ENCODE results near the gene LGR6. TPM values are rescaled to one million over a fixed set of nuclear protein-coding genes. Genes with fewer than 3 reads are reported as not detected.

Gene LGR6
- total and polyA plus RNA-seq, 3 donors from 2014 or later: 8.1 to 18.4 (median 8.3) TPM

GRCh38 chr1:202281316-202282024 lies 87.9 kb downstream of the LGR6 start:
- Histone ChIP-seq H3K36me3 (ENCODE audit: low read depth, missing control alignments) (no peaks in the 10 kb centered on the region), H3K27me3 (no peaks in the 10 kb centered on the region), H3K4me1 (peaks cover 5% of the 10 kb centered on the region), H3K9me3 (no peaks in the 10 kb centered on the region), H3K27ac (no peak overlapping the region), H3K4me3 (no peak overlapping the region)
- 72 to 80% methylated on average over 2 to 5 of the region's 5 CpGs for whole genome bisulfite sequencing, 2 donors
- no peak for TF ChIP-seq POLR2A (IDR thresholded peaks at IDR 0.05)
- TF ChIP-seq, protein P1, sequence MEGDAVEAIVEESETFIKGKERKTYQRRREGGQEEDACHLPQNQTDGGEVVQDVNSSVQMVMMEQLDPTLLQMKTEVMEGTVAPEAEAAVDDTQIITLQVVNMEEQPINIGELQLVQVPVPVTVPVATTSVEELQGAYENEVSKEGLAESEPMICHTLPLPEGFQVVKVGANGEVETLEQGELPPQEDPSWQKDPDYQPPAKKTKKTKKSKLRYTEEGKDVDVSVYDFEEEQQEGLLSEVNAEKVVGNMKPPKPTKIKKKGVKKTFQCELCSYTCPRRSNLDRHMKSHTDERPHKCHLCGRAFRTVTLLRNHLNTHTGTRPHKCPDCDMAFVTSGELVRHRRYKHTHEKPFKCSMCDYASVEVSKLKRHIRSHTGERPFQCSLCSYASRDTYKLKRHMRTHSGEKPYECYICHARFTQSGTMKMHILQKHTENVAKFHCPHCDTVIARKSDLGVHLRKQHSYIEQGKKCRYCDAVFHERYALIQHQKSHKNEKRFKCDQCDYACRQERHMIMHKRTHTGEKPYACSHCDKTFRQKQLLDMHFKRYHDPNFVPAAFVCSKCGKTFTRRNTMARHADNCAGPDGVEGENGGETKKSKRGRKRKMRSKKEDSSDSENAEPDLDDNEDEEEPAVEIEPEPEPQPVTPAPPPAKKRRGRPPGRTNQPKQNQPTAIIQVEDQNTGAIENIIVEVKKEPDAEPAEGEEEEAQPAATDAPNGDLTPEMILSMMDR (IDR thresholded peaks at IDR 0.05): no peak
- no peak for DNase-seq
- intact Hi-C loops (cut with DNase I; ENCODE audit: low total_unique reads): no loop called here

DNA sequence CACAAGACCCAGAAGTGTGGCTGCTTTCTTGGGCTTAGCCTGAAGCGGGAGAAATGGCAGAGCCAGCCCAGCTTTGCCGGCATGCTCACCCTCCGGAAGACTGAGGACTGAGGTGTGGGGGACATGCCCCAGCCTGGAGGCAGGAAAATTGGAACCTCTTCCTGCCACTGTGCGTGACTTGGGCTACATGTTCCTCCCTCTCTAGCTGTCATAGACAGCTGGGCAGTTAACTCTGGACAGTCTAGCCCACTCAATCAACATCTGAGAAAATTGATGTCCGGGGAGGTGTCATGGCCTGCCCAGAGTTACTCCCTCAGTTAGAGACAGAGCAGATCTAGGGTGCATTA lies 88.4 kb downstream of the LGR6 start:
- TF ChIP-seq POLR2A (IDR thresholded peaks at IDR 0.05): no peak
- TF ChIP-seq, protein P1 (IDR thresholded peaks at IDR 0.05): no peak

GRCh38 chr1:202282596-202283283 lies 89.1 kb downstream of the LGR6 start:
- Histone ChIP-seq H3K27me3 (no peaks in the 10 kb centered on the region), H3K4me1 (peaks cover 14% of the 10 kb centered on the region), H3K9me3 (no peaks in the 10 kb centered on the region), H3K36me3 (ENCODE audit: low read depth, missing control alignments) (no peaks in the 10 kb centered on the region), H3K27ac (no peak overlapping the region), H3K4me3 (no peak overlapping the region)
- DNase-seq: no peak
- 86 to 92% methylated on average over 7 of the region's 7 CpGs for WGBS, 2 donors
- intact Hi-C loops (cut with DNase I; ENCODE audit: low total_unique reads): no loop called here
- TF ChIP-seq POLR2A (IDR thresholded peaks at IDR 0.05): no peak
- TF ChIP-seq, protein P1 (IDR thresholded peaks at IDR 0.05): no peak

More for the DNA sequence above, 88.4 kb downstream of the LGR6 start:
- DNase-seq: no peak
- Histone ChIP-seq H3K9me3 (no peaks in the 10 kb centered on the region), H3K4me3 (no peak overlapping the region), H3K36me3 (ENCODE audit: low read depth, missing control alignments) (no peaks in the 10 kb centered on the region), H3K4me1 (peaks cover 11% of the 10 kb centered on the region), H3K27me3 (no peaks in the 10 kb centered on the region), H3K27ac (no peak overlapping the region)
- intact Hi-C loops (cut with DNase I; ENCODE audit: low total_unique reads): no loop called here
- WGBS, 2 donors: 86 to 94% methylated on average over 4 to 5 of the region's 5 CpGs

- WGBS, 2 donors: 41 to 52% methylated on average over 10 of the region's 10 CpGs
- H3K27me3 ChIP-seq: no peaks in the 10 kb centered on the region
- no peaks in the 10 kb centered on the region for H3K9me3 ChIP-seq
- peaks cover 14% of the 10 kb centered on the region for H3K4me1 ChIP-seq
- no peak overlapping the region for H3K27ac ChIP-seq
- TF ChIP-seq, protein P1 (IDR thresholded peaks at IDR 0.05): no peak
- TF ChIP-seq POLR2A (IDR thresholded peaks at IDR 0.05): no peak
- no peaks in the 10 kb centered on the region for H3K36me3 ChIP-seq (ENCODE audit: low read depth, missing control alignments)
- intact Hi-C loops (cut with DNase I; ENCODE audit: low total_unique reads): no loop called here
- DNase-seq: no peak
- no peak overlapping the region for H3K4me3 ChIP-seq
These were observed 89.8 kb downstream of the LGR6 start for GRCh38 chr1:202283379-202283844.

Data from testis (tissue), 3 donors.